H1 (cell line): ENCODE data around the gene VAMP2. TPM values are rescaled to one million over a fixed set of nuclear protein-coding genes. Genes with fewer than 3 reads are reported as not detected.

ENCODE experiments used
- CTCF ChIA-PET: fragments of 300-600 bp; sonication (Branson Sonifier 250); formaldehyde crosslinking; loops from one replicate; lab custom pipeline; 2021; ENCODE audit not compliant: partially characterized antibody; lab: Charles Lee
- POLR2A ChIA-PET: fragments of 300-600 bp; sonication (Branson Sonifier 250); formaldehyde crosslinking; loops from one replicate; lab custom pipeline; 2021; ENCODE audit warnings: inconsistent platforms; ENCODE audit not compliant: partially characterized antibody; lab: Charles Lee
- DNase-seq, 2 experiments: peaks; one replicate each; pipeline versions ENCODE4 v3.0.0 to v3.0.0-alpha.2; 2010 to 2022; ENCODE audit warnings: low spot score in 2 of 2, low read depth in 1 of 2, mixed read lengths in 1 of 2
- FAIRE-seq: peaks from 2 replicates; lab custom pipeline; 2011; peaks lifted over from hg19 to GRCh38; lab: Jason Lieb, UNC
- H2AFZ ChIP-seq: 2 replicates; pipeline ENCODE4 v1.8.1; 2012; ENCODE audit warnings: low read length, inconsistent platforms
- H2AK5ac ChIP-seq: 2 replicates; pipeline ENCODE4 v1.6.1; 2013; ENCODE audit warnings: low read depth, low read length
- H2BK120ac ChIP-seq: replicated peaks from 2 replicates; pipeline ENCODE3; 2013; ENCODE audit warnings: low read depth, low read length, inconsistent platforms
- H2BK12ac ChIP-seq: 2 replicates; pipeline ENCODE4 v1.6.1; 2013; ENCODE audit warnings: low read depth, low read length
- H2BK15ac ChIP-seq: 2 replicates; pipeline ENCODE4 v1.6.1; 2013; ENCODE audit warnings: low read length
- H2BK20ac ChIP-seq: 2 replicates; pipeline ENCODE4 v1.6.1; 2013; ENCODE audit warnings: low read length
- H2BK5ac ChIP-seq: 2 replicates; pipeline ENCODE4 v1.6.1; 2013; ENCODE audit warnings: low read depth, low read length
- H3K14ac ChIP-seq: 2 replicates; pipeline ENCODE4 v1.6.1; 2013; ENCODE audit warnings: inconsistent platforms; ENCODE audit not compliant: insufficient read length
- H3K18ac ChIP-seq: 2 replicates; pipeline ENCODE4 v1.6.1; 2013; ENCODE audit warnings: low read length; ENCODE audit errors: extremely low read depth
- H3K23ac ChIP-seq: 2 replicates; pipeline ENCODE4 v1.6.1; 2013; ENCODE audit warnings: inconsistent platforms; ENCODE audit not compliant: insufficient read length
- H3K23me2 ChIP-seq: 2 replicates; pipeline ENCODE4 v1.6.1; 2013; ENCODE audit warnings: low read depth, low read length
- H3K27ac ChIP-seq: 2 replicates; pipeline ENCODE4 v1.6.1; 2011; ENCODE audit warnings: low read depth, low read length, inconsistent platforms
- H3K27me3 ChIP-seq, 4 experiments: replicated peaks in 1 of 4; 1 replicate in 1 of 4; 2 replicates in 3 of 4; pipeline versions ENCODE4 v1.6.1 to v1.8.1; 2011 to 2013; ENCODE audit warnings: low read length in 3 of 4, mild to moderate bottlenecking in 3 of 4, inconsistent platforms in 2 of 4, mixed read lengths in 2 of 4, moderate library complexity in 1 of 4; ENCODE audit not compliant: control insufficient read depth in 3 of 4, insufficient read depth in 3 of 4; ENCODE audit errors: extremely low read depth in 1 of 4
- H3K36me3 ChIP-seq, 4 experiments: 2 replicates each; pipeline versions ENCODE4 v1.6.1 to v1.8.1; 2011 to 2013; ENCODE audit warnings: mild to moderate bottlenecking in 4 of 4, low read length in 3 of 4, moderate library complexity in 2 of 4, control low read depth in 1 of 4, inconsistent platforms in 1 of 4; ENCODE audit not compliant: insufficient read depth in 4 of 4, control insufficient read depth in 2 of 4
- H3K4ac ChIP-seq: replicated peaks from 2 replicates; pipeline ENCODE3; 2013; ENCODE audit warnings: low read length, low read depth, mixed read lengths, inconsistent platforms; ENCODE audit not compliant: insufficient read length
- H3K4me1 ChIP-seq, 4 experiments: replicated peaks in 1 of 4; 1 replicate in 1 of 4; 2 replicates in 3 of 4; pipeline versions ENCODE4 v1.6.1 to v1.8.1; 2011 to 2013; ENCODE audit warnings: low read length in 3 of 4, inconsistent platforms in 2 of 4, mixed read lengths in 1 of 4; ENCODE audit not compliant: insufficient read depth in 4 of 4, control insufficient read depth in 3 of 4
- H3K4me2 ChIP-seq, 2 experiments: 2 replicates each; pipeline versions ENCODE4 v1.6.1 to v1.8.1; 2011 to 2013; ENCODE audit warnings: low read depth in 2 of 2, low read length in 2 of 2, control low read depth in 1 of 2, inconsistent platforms in 1 of 2, mild to moderate bottlenecking in 1 of 2; ENCODE audit not compliant: insufficient read depth in 1 of 2
- H3K4me3 ChIP-seq, 4 experiments: fragments of 200-600, 300-600 bp in 1 of 4; sonication (generic), shearing (Covaris generic), sonication (Bioruptor Twin) in 1 of 4; 2 replicates each; pipeline versions ENCODE4 v1.5.1 to v1.8.1; 2011 to 2016; ENCODE audit warnings: low read length in 4 of 4, low read depth in 3 of 4, control low read depth in 2 of 4, inconsistent platforms in 2 of 4, mild to moderate bottlenecking in 2 of 4, mixed read lengths in 1 of 4, moderate library complexity in 1 of 4; ENCODE audit not compliant: insufficient read depth in 2 of 4; ENCODE audit errors: extremely low read depth in 1 of 4
- H3K56ac ChIP-seq: replicated peaks from 2 replicates; pipeline ENCODE3; 2013; ENCODE audit warnings: low read depth, mild to moderate bottlenecking, mixed read lengths, low read length, inconsistent platforms; ENCODE audit not compliant: insufficient read length
- H3K79me1 ChIP-seq: 2 replicates; pipeline ENCODE4 v1.6.1; 2013; ENCODE audit warnings: low read depth, low read length, control low read depth
- H3K79me2 ChIP-seq, 2 experiments: 2 replicates each; pipeline versions ENCODE4 v1.6.1 to v1.8.1; 2012 to 2013; ENCODE audit warnings: low read length in 2 of 2, mild to moderate bottlenecking in 2 of 2, inconsistent platforms in 1 of 2; ENCODE audit not compliant: insufficient read depth in 2 of 2, control insufficient read depth in 1 of 2
- H3K9ac ChIP-seq, 4 experiments: replicated peaks in 1 of 4; 1 replicate in 1 of 4; 2 replicates in 3 of 4; pipeline versions ENCODE4 v1.6.1 to v1.8.1; 2011 to 2013; ENCODE audit warnings: low read depth in 3 of 4, low read length in 3 of 4, control low read depth in 2 of 4, mild to moderate bottlenecking in 2 of 4, moderate library complexity in 2 of 4, inconsistent platforms in 1 of 4; ENCODE audit errors: extremely low read depth in 1 of 4
- H3K9me3 ChIP-seq, 2 experiments: 2 replicates each; pipeline versions ENCODE4 v1.6.1 to v1.8.1; 2012 to 2013; ENCODE audit warnings: mild to moderate bottlenecking in 2 of 2, moderate library complexity in 2 of 2, control low read depth in 1 of 2, inconsistent platforms in 1 of 2, low read depth in 1 of 2, low read length in 1 of 2, mixed read lengths in 1 of 2; ENCODE audit not compliant: insufficient read depth in 2 of 2
- H4K20me1 ChIP-seq, 2 experiments: replicated peaks in 1 of 2; 2 replicates each; pipeline versions ENCODE3 to v1.8.1; 2011 to 2013; ENCODE audit warnings: inconsistent platforms in 2 of 2, low read length in 2 of 2, mild to moderate bottlenecking in 1 of 2; ENCODE audit not compliant: insufficient read depth in 2 of 2, control insufficient read depth in 1 of 2
- H4K5ac ChIP-seq: 2 replicates; pipeline ENCODE4 v1.6.1; 2013; ENCODE audit warnings: low read length, low read depth, mixed read lengths, inconsistent platforms; ENCODE audit not compliant: insufficient read length
- H4K8ac ChIP-seq: 2 replicates; pipeline ENCODE4 v1.8.0; 2013; ENCODE audit warnings: mild to moderate bottlenecking, moderate library complexity, low read length, inconsistent platforms; ENCODE audit not compliant: insufficient read depth; ENCODE audit errors: extremely low read depth
- H4K91ac ChIP-seq: replicated peaks from 2 replicates; pipeline ENCODE3; 2013; ENCODE audit warnings: low read length, mixed read lengths, inconsistent platforms; ENCODE audit not compliant: insufficient read length
- BCL11A ChIP-seq, 2 experiments: IDR thresholded peaks; one replicate each; pipeline ENCODE4 v1.6.1; 2011; ENCODE audit warnings: low read depth in 2 of 2, low read length in 2 of 2, mild to moderate bottlenecking in 2 of 2
- JUN ChIP-seq: IDR thresholded peaks from 2 replicates; pipeline ENCODE4 v1.6.1; 2011; ENCODE audit warnings: low read depth, mild to moderate bottlenecking, improper control_type of control experiment, low read length
- PHF8 ChIP-seq: fragments of 200-600 bp; sonication (generic); conservative IDR thresholded peaks from 2 replicates; pipeline ENCODE4 v1.7.1; 2012; ENCODE audit warnings: low read depth, mild to moderate bottlenecking, inconsistent platforms, low read length, moderate library complexity
- RNF2 ChIP-seq: fragments of 200-900, 300-1000 bp; sonication (generic); IDR thresholded peaks from 2 replicates; pipeline ENCODE4 v1.7.1; 2016; ENCODE audit warnings: borderline replicate concordance, low read depth, mild to moderate bottlenecking, antibody characterized with exemption, low read length; ENCODE audit not compliant: poor library complexity, severe bottlenecking; ENCODE audit errors: missing control alignments
- SIX5 ChIP-seq: IDR thresholded peaks from 2 replicates; pipeline ENCODE4 v1.6.1; 2011; ENCODE audit warnings: mild to moderate bottlenecking, low read depth, low read length
- TEAD4 ChIP-seq: IDR thresholded peaks from 2 replicates; pipeline ENCODE4 v1.6.1; 2012; ENCODE audit warnings: low read depth, low read length, inconsistent platforms, mixed read lengths
- WGBS, 2 experiments: shearing (Covaris generic) in 1 of 2; methylation state at CpG; one replicate each; pipeline versions ENCODE4 v1.1.6 to v1.1.7; 2013 to 2015; ENCODE audit warnings: low lambda C conversion rate in 2 of 2, mixed read lengths in 2 of 2, inconsistent platforms in 1 of 2, low coverage in 1 of 2, missing lambda C conversion rate in 1 of 2; ENCODE audit not compliant: insufficient replicate concordance in 2 of 2, insufficient coverage in 1 of 2, insufficient read length in 1 of 2; ENCODE audit errors: extremely low coverage in 1 of 2, missing lambda C conversion rate in 1 of 2; 5-methylcytosine and 5-hydroxymethylcytosine counted together
- polyA plus RNA-seq, 7 experiments: library from polyadenylated mRNA; depleted of rRNA in 3 of 7; stranded (reverse) in 5 of 7; unstranded in 2 of 7; fragments of >200 nt in 5 of 7; fragments of 200-250 nt in 2 of 7; gene quantifications; 1 replicate in 5 of 7; 2 replicates in 1 of 7; 4 replicates in 1 of 7; pipeline versions ENCODE4 v1.2.1 to v1.2.3, GENCODE V29; 2011 to 2013; ENCODE audit warnings: missing spikeins in 2 of 7, mixed read lengths in 2 of 7
- total RNA-seq: library from RNA; stranded (reverse); fragmentation: NEBNext Ultra II Directional; extraction: Animal tissue kit (Norgen Biotek cat#: 25700); gene quantifications from 2 replicates; pipeline ENCODE4 v1.2.1, GENCODE V29; 2021
- TF ChIP-seq, protein P1 (sequence below): IDR thresholded peaks from 2 replicates; pipeline ENCODE4 v1.6.1; 2012; ENCODE audit warnings: inconsistent platforms

VAMP2 gene
- total and polyA plus RNA-seq, 2 of the 8 experiments (the other 6 are each of a cell fraction or from before 2014, with no cell fraction given), result 19.3 to 20.5 TPM

- 82% methylated on average over 3 of the region's 3 CpGs; no CpG with 5 or more reads in 1 of the 2 experiments for WGBS, 2 experiments
- H3K9ac ChIP-seq, result no peak overlapping the region
- H4K5ac ChIP-seq, result no peak overlapping the region
- no peaks in the 10 kb centered on the region for H3K27me3 ChIP-seq
- H4K91ac ChIP-seq, result no peak overlapping the region
- POLR2A ChIA-PET, result interaction anchor here (0.6 to 15.7 kb wide), 11 partner anchors 6 to 57 kb away, joined by 3 to 289 read pairs (median 4); partner anchors contain the start of gene TMEM107
- H3K4me2 ChIP-seq, result no peak overlapping the region
- no peak overlapping the region for H3K23ac ChIP-seq
- FAIRE-seq, result no peak
- H3K14ac ChIP-seq, result no peak overlapping the region
- no peak overlapping the region for H2BK5ac ChIP-seq
- H2BK20ac ChIP-seq, result no peak overlapping the region
- peaks cover 4 to 17% (median 10%) of the 10 kb centered on the region in 4 experiments for H3K4me1 ChIP-seq
- peaks cover 7% of the 10 kb centered on the region; the same call in 1 of the 2 replicates for H3K23me2 ChIP-seq
- no peaks in the 10 kb centered on the region for H3K9me3 ChIP-seq
- no peak overlapping the region for H3K4ac ChIP-seq
- no peaks in the 10 kb centered on the region; the same call in 1 of the 2 replicates for H3K79me1 ChIP-seq
- H2BK15ac ChIP-seq, result no peak overlapping the region
- H3K36me3 ChIP-seq, result no peaks in the 10 kb centered on the region
- DNase-seq, result no peak
- no peak overlapping the region for H4K8ac ChIP-seq
- CTCF ChIA-PET, result interaction anchor here (0.6 to 2.2 kb wide), 5 partner anchors 9 to 113 kb away, joined by 3 to 14 read pairs (median 3); no protein-coding TSS in a partner anchor
- no peak overlapping the region for H3K18ac ChIP-seq
- no peak overlapping the region for H3K27ac ChIP-seq
- H3K4me3 ChIP-seq, result no peak overlapping the region
- no peak overlapping the region for H2AK5ac ChIP-seq
- no peak overlapping the region for H2AFZ ChIP-seq
- H2BK12ac ChIP-seq, result no peak overlapping the region
- H3K79me2 ChIP-seq, result no peaks in the 10 kb centered on the region
- H3K56ac ChIP-seq, result no peak overlapping the region
- no peaks in the 10 kb centered on the region for H4K20me1 ChIP-seq
- H2BK120ac ChIP-seq, result no peak overlapping the region
- TF ChIP-seq, protein P1, sequence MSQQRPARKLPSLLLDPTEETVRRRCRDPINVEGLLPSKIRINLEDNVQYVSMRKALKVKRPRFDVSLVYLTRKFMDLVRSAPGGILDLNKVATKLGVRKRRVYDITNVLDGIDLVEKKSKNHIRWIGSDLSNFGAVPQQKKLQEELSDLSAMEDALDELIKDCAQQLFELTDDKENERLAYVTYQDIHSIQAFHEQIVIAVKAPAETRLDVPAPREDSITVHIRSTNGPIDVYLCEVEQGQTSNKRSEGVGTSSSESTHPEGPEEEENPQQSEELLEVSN, result no peak
- TF ChIP-seq TEAD4 (no peak), BCL11A (IDR thresholded peaks at IDR 0.05; ENCODE audit: low read depth in 2 of 2, low read length in 2 of 2) (no peak), JUN (no peak), PHF8 (no peak), SIX5 (no peak), RNF2 (no peak)
- TF ChIP-seq, all 59 proteins: peak for 0
These were observed 4.8 kb upstream of the VAMP2 start for GRCh38 chr17:8167526-8167925.
